ENCODE measurements around the gene DSG4.
"Not testable (repeated sequence)": the region's sequence is repeated elsewhere in the genome, so short reads cannot be mapped to it uniquely, and the experiment has no call there.

DSG4 gene

GRCh38 chr18:31376477-31376876 is at the start of gene DSG4:
DSG4 (plus strand) TSS chr18:31376777; CDS start chr18:31376912, 135 bp downstream.
- DNase-seq: no peak

GRCh38 chr18:31329787-31330438 is 46.7 kb upstream of the DSG4 start:
- DNase-seq: no peak

GRCh38 chr18:31343454-31343853 is 33.1 kb upstream of the DSG4 start:
- DNase-seq: no peak

GRCh38 chr18:31353336-31353735 is 23.2 kb upstream of the DSG4 start:
- DNase-seq: not testable (repeated sequence)

- DNase-seq: no peak
Measured at GRCh38 chr18:31354990-31355389, 21.6 kb upstream of the DSG4 start.

- DNase-seq: no peak
Measured at GRCh38 chr18:31356025-31356424, 20.6 kb upstream of the DSG4 start.

GRCh38 chr18:31364190-31364589 is 12.4 kb upstream of the DSG4 start:
- no peak for DNase-seq

- DNase-seq: no peak
Measured at GRCh38 chr18:31369478-31369877, 7.1 kb upstream of the DSG4 start.

- DNase-seq: no peak
Measured at GRCh38 chr18:31371989-31372388, 4.6 kb upstream of the DSG4 start.

GRCh38 chr18:31373641-31374040 is 2.9 kb upstream of the DSG4 start:
- no peak for DNase-seq

- no peak for DNase-seq
Measured at GRCh38 chr18:31380912-31381311, 4.3 kb downstream of the DSG4 start.

- no peak for DNase-seq
Measured at GRCh38 chr18:31382107-31382506, 5.5 kb downstream of the DSG4 start.

- no peak for DNase-seq
Measured at GRCh38 chr18:31386741-31387140, 10.2 kb downstream of the DSG4 start.

GRCh38 chr18:31393286-31393685 is 16.7 kb downstream of the DSG4 start:
- no peak for DNase-seq

GRCh38 chr18:31396796-31397612 is 20.4 kb downstream of the DSG4 start:
- no peak for DNase-seq

- DNase-seq: no peak
Measured at GRCh38 chr18:31398191-31398590, 21.6 kb downstream of the DSG4 start.

GRCh38 chr18:31399306-31400032 is 22.9 kb downstream of the DSG4 start:
- DNase-seq: no peak

- no peak for DNase-seq
Measured at GRCh38 chr18:31401156-31402025, 24.8 kb downstream of the DSG4 start.

- no peak for DNase-seq
Measured at GRCh38 chr18:31402026-31402373, 25.4 kb downstream of the DSG4 start.

GRCh38 chr18:31403409-31403808 is 26.8 kb downstream of the DSG4 start:
- DNase-seq: no peak

GRCh38 chr18:31407649-31408048 is 31.1 kb downstream of the DSG4 start:
- DNase-seq: no peak

- DNase-seq: no peak
Measured at GRCh38 chr18:31409276-31409675, 32.7 kb downstream of the DSG4 start.
